CD4-positive, alpha-beta T cell (primary cell): ENCODE data around the gene KCNMA1. TPM values are rescaled to one million over a fixed set of nuclear protein-coding genes. Genes with fewer than 3 reads are reported as not detected.

Experiments
- ATAC-seq: fragments of 200-7000 bp; cut with Tn5 transposase; one replicate; pipeline ENCODE4 v1.10.0; 2022; ENCODE audit warnings: mild to moderate bottlenecking; ENCODE audit not compliant: poor library complexity
- CTCF ChIA-PET: fragments of 350-600 bp; sonication (Branson Sonifier 250); formaldehyde crosslinking; loops from one replicate; lab custom pipeline; 2021; ENCODE audit warnings: antibody characterized with exemption, inconsistent platforms; lab: Charles Lee
- POLR2A ChIA-PET: fragments of 350-600 bp; sonication (Branson Sonifier 250); formaldehyde crosslinking; loops from one replicate; lab custom pipeline; 2021; ENCODE audit warnings: antibody characterized with exemption, inconsistent platforms; lab: Charles Lee
- DNase-seq, 14 experiments: peaks; one replicate each; pipeline ENCODE4 v3.0.0-alpha.2; 2013 to 2020; ENCODE audit warnings: mixed read lengths in 2 of 14
- H3K27ac ChIP-seq, 2 donors: one replicate each; pipeline versions ENCODE4 v1.5.1 to v1.7.0; 2013; ENCODE audit warnings: low read length in 2 of 2, low read depth in 1 of 2, mild to moderate bottlenecking in 1 of 2
- H3K27me3 ChIP-seq, 2 experiments: 1 replicate in 1 of 2; 2 replicates in 1 of 2; pipeline versions ENCODE4 v1.6.1 to v1.7.0; 2013; ENCODE audit warnings: low read length in 2 of 2, control low read depth in 1 of 2, mild to moderate bottlenecking in 1 of 2, moderate library complexity in 1 of 2; ENCODE audit not compliant: insufficient read depth in 2 of 2, control insufficient read depth in 1 of 2
- H3K36me3 ChIP-seq: one replicate; pipeline ENCODE4 v1.6.1; 2013; ENCODE audit warnings: low read length, control low read depth; ENCODE audit not compliant: insufficient read depth
- H3K4me1 ChIP-seq: one replicate; pipeline ENCODE4 v1.6.1; 2013; ENCODE audit warnings: low read length, control low read depth; ENCODE audit not compliant: insufficient read depth
- H3K4me3 ChIP-seq: one replicate; pipeline ENCODE4 v1.5.1; 2013; ENCODE audit warnings: mild to moderate bottlenecking, low read length, moderate library complexity
- H3K9me3 ChIP-seq, 2 experiments: 1 replicate in 1 of 2; 2 replicates in 1 of 2; pipeline versions ENCODE4 v1.6.1 to v1.7.0; 2013; ENCODE audit warnings: low read length in 2 of 2, mild to moderate bottlenecking in 2 of 2, control low read depth in 1 of 2, moderate library complexity in 1 of 2; ENCODE audit not compliant: control insufficient read depth in 1 of 2, insufficient read depth in 1 of 2
- H3K27ac Mint-ChIP-seq: one replicate; pipeline ENCODE4 v1.8.0; 2020; ENCODE audit warnings: mixed read lengths
- H3K27me3 Mint-ChIP-seq: one replicate; pipeline ENCODE4 v1.8.0; 2021; ENCODE audit warnings: mixed read lengths
- H3K36me3 Mint-ChIP-seq: one replicate; pipeline ENCODE4 v1.8.0; 2021; ENCODE audit warnings: low read depth, mixed read lengths
- H3K4me1 Mint-ChIP-seq: one replicate; pipeline ENCODE4 v1.8.0; 2021; ENCODE audit warnings: low read depth, mixed read lengths
- H3K4me3 Mint-ChIP-seq: one replicate; pipeline ENCODE4 v1.8.0; 2020; ENCODE audit warnings: mild to moderate bottlenecking, mixed read lengths
- H3K9me3 Mint-ChIP-seq: one replicate; pipeline ENCODE4 v1.8.0; 2020; ENCODE audit warnings: mixed read lengths
- CTCF ChIP-seq: fragments of 200-600 bp; IDR thresholded peaks from one replicate; pipeline ENCODE4 v1.8.0; 2022; ENCODE audit warnings: antibody characterized with exemption, mild to moderate bottlenecking
- intact Hi-C, 2 experiments: fragments of 100-400 bp; cut with DNase I in 1 of 2; cut with micrococcal nuclease in 1 of 2; formaldehyde crosslinking; loops; one replicate each; pipeline versions ENCODE4 v1.15.1 to v1.9.0; 2023 to 2025; cut with DNase I, micrococcal nuclease
- total RNA-seq, 174 experiments: library from RNA in 2 of 174; stranded (reverse) in 2 of 174; gene quantifications; one replicate each; pipeline ENCODE4 v1.2.3 and lab custom pipeline; 2021 to 2026

Gene KCNMA1
- total RNA-seq, 2 experiments from 2014 or later, result not detected

DNA sequence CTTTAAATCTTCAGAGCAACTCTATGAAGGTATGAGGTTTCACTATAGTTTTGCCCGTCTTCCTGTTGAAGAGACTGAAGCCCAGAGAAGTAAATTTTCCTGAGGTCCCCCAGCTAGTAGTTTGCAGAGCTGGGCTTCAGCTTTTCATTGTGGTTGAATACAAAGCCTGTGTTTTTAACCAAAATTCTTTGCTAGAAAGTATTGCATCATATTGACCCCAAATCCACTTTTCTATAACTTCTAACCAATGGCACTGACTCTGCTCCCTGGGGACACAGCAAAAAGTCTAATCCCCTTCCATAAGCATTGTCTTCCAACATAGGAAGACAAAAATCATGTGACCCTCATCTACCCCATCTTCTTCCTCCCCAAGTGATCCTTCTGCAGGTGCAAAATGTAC, 93.0 kb downstream of the KCNMA1 start:
- Histone ChIP-seq H3K27me3 (peaks cover 0 to 6% of the 10 kb centered on the region in 2 experiments), H3K36me3 (no peaks in the 10 kb centered on the region), H3K4me3 (no peak overlapping the region), H3K27ac (no peak overlapping the region), H3K4me1 (no peaks in the 10 kb centered on the region), H3K9me3 (peaks cover 0 to 15% of the 10 kb centered on the region in 2 experiments)
- peaks cover 7% of the 10 kb centered on the region for H3K9me3 Mint-ChIP-seq
- H3K36me3 Mint-ChIP-seq, result no peaks in the 10 kb centered on the region
- intact Hi-C loops, result no loop called here
- ChIA-PET CTCF (no interaction called here), POLR2A (no interaction called here)
- no peak overlapping the region for H3K27ac Mint-ChIP-seq
- peaks cover 5% of the 10 kb centered on the region for H3K27me3 Mint-ChIP-seq
- no peak for TF ChIP-seq CTCF
- DNase-seq (no peak), ATAC-seq (no peak)
- no peaks in the 10 kb centered on the region for H3K4me1 Mint-ChIP-seq
- H3K4me3 Mint-ChIP-seq, result no peak overlapping the region

GRCh38 chr10:77542710-77543259, 94.8 kb downstream of the KCNMA1 start:
- H3K27ac ChIP-seq, result no peak overlapping the region
- Mint-ChIP-seq H3K4me3 (no peak overlapping the region), H3K36me3 (no peaks in the 10 kb centered on the region), H3K27ac (no peak overlapping the region), H3K9me3 (peaks cover 7% of the 10 kb centered on the region), H3K4me1 (no peaks in the 10 kb centered on the region), H3K27me3 (peaks cover 5% of the 10 kb centered on the region)
- H3K36me3 ChIP-seq, result no peaks in the 10 kb centered on the region
- POLR2A ChIA-PET, result no interaction called here
- H3K4me1 ChIP-seq, result no peaks in the 10 kb centered on the region
- DNase-seq (no peak), ATAC-seq (no peak)
- no peak overlapping the region for H3K4me3 ChIP-seq
- H3K9me3 ChIP-seq, result peaks cover 0 to 15% of the 10 kb centered on the region in 2 experiments
- CTCF ChIA-PET, result no interaction called here
- peaks cover 0 to 3% of the 10 kb centered on the region in 2 experiments for H3K27me3 ChIP-seq
- no peak for TF ChIP-seq CTCF
- intact Hi-C loops, result no loop called here

DNA sequence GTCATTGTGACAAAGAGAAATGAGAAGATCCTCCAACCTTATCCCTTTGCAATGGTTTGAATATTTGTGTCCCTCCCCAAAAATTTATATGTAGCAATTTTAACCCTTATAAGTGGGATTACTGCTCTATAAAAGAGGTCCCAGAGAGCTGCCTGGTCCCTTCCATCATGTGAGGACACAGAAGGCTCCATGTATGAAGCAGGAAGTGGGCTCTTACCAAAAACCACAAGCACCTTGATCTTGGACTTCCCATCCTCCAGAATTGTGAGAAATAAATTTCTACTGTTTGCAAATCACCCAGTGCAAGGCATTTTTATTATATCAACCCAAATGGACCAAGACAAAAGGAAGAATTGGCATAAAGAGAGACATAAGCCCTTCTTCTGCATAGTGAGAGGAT, 95.7 kb downstream of the KCNMA1 start:
- CTCF ChIA-PET, result no interaction called here
- no peak overlapping the region for H3K27ac Mint-ChIP-seq

More for the DNA sequence above, 95.7 kb downstream of the KCNMA1 start:
- H3K27ac ChIP-seq, result no peak overlapping the region
- H3K4me3 Mint-ChIP-seq, result no peak overlapping the region
- peaks cover 3% of the 10 kb centered on the region for H3K27me3 Mint-ChIP-seq
- H3K36me3 ChIP-seq, result no peaks in the 10 kb centered on the region
- ATAC-seq, result no peak
- POLR2A ChIA-PET, result no interaction called here
- H3K9me3 Mint-ChIP-seq, result peaks cover 7% of the 10 kb centered on the region
- H3K36me3 Mint-ChIP-seq, result no peaks in the 10 kb centered on the region
- no peak for TF ChIP-seq CTCF
- no peaks in the 10 kb centered on the region for H3K4me1 Mint-ChIP-seq
- DNase-seq, result no peak
- intact Hi-C loops, result no loop called here
- H3K27me3 ChIP-seq, result peaks cover 0 to 3% of the 10 kb centered on the region in 2 experiments
- H3K9me3 ChIP-seq, result peaks cover 0 to 15% of the 10 kb centered on the region in 2 experiments
- no peaks in the 10 kb centered on the region for H3K4me1 ChIP-seq
- H3K4me3 ChIP-seq, result no peak overlapping the region
